Measurements from ENCODE around the gene SMARCC1.
"Not testable (repeated sequence)": the region's sequence is repeated elsewhere in the genome, so short reads cannot be mapped to it uniquely, and the experiment has no call there.

GRCh38 chr3:47717448-47717847 lies 64.2 kb downstream of the SMARCC1 start:
- not testable (repeated sequence) for TF ChIP-seq CTCF (IDR thresholded peaks at IDR 0.05); CREB1 (CRISPR knock-in tag; IDR thresholded peaks at IDR 0.05); JUN (CRISPR knock-in tag; IDR thresholded peaks at IDR 0.05); OVOL2 (CRISPR knock-in tag; IDR thresholded peaks at IDR 0.05; ENCODE audit: borderline replicate concordance); ZNF138 (CRISPR knock-in tag; conservative IDR thresholded peaks at IDR 0.05); E2F4 (CRISPR knock-in tag; IDR thresholded peaks at IDR 0.05; ENCODE audit: borderline replicate concordance, low read depth)
